Stimulated activated CD8-positive, alpha-beta memory T cell treated with anti-CD3 and anti-CD28 coated beads, Interleukin-7, amount 100 ng/mL, for 1 hour (primary cell): ENCODE data around the gene BTBD18.
A peak's percentile ranks its signal among the peaks of the same experiment; 100 is the strongest.

Experiments
- DNase-seq, 2 donors: peaks; one replicate each; pipeline ENCODE4 v3.0.0-alpha.2; 2020; ENCODE audit warnings: low read depth in 2 of 2

BTBD18 gene

DNA sequence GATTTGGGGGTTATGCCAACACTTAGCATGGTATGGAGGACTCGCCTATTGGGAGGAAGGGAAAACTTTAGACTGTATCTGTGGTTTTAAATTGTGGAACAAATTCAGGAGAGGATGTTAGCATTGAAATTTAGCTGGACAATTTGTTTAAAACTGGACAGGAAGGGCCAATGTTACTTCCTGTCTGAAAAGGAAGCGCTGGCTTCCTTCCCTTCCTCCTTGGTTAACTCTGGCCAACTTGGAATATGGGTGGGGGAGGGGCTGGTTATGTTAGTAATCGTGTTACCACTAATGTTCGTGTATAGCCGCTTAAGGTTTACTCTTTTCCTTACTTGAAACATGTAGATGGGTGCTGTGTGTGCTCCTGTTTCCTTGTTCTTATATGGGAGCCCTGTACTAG is 23.9 kb upstream of the BTBD18 start:
- DNase-seq, result no peak

DNA sequence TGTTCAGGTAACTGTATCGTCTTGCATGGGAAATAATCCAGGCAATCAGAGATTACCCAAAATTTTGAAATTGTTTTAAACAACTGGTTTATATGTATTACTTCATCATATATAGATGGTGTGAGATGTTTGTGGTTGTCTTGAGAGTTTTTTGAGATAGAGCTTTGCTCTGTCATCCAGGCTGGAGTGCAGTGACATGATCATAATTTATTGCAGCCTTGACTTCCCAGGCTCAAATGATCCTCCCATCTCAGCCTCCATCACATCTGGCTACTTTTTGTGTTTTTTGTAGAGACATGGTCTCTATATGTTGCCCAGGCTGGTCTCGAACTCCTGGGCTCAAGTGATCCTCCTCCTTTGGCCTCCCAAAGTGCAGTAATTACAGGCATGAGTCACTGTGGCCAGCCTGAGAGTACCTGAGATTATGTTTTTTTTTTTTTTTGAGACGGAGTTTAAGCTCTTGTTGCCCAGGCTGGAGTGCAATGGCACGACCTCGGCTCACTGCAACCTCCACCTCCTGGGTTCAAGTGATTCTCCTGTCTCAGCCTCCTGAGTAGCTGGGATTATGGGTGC is 21.5 kb upstream of the BTBD18 start:
- no peak for DNase-seq

DNA sequence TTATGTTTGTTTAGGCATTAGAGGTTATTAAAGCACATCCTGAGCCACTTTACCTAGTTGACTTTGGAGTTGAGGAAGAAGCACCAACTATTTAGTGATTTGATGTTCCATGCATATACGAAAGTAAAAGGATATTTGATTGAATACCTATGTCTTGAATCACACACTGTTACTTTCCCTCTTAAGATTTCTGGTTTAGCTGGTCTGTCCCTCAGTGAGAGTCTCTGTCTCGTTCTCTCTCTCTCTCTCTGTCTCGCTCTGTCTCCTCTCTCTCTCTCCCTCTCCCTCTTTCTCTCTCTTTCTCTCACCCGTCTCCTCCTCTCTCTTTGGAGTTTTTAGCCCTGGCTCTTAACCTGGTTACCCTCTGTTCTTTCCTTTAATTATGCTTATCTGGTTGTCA is 20.9 kb upstream of the BTBD18 start:
- no peak for DNase-seq

DNA sequence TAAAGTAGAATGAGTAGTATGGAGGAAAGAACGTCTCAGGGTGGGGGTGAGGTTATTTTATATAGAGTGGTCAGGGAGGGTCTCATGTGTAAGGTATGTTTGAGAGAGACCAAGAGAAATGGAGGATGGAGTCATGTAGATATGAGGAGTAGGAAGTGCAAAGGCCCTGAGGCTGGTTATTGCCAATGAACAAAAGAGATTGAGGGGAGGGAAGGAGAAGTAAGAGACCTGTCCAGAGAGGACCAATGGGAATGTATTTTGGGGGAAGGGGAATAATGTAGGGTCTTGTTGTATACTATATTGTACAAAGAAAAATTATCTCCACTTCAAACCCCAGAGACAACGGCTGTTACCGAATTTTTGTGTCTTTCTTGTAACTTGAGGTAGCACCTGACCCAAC is 19.7 kb upstream of the BTBD18 start:
- DNase-seq, result no peak

DNA sequence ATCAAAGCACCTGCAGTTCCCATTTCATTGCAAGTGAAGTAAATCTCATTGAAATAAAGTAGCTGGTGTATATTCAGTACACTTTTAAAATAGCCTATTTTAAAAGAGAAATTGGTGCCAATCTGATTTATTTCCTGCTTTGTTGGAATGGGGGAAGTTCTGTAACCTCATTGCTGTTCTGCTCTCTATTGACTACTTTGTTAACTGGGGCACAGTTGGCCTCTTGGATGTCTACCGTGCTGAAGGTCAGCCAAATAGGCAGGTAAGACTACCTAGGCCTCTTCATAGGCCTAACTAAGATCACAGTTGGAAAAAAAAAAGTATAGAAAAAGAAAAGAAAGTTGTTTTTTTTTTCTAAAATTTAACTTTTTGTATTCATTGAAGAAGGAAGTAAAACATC is 19.2 kb upstream of the BTBD18 start:
- no peak for DNase-seq

DNA sequence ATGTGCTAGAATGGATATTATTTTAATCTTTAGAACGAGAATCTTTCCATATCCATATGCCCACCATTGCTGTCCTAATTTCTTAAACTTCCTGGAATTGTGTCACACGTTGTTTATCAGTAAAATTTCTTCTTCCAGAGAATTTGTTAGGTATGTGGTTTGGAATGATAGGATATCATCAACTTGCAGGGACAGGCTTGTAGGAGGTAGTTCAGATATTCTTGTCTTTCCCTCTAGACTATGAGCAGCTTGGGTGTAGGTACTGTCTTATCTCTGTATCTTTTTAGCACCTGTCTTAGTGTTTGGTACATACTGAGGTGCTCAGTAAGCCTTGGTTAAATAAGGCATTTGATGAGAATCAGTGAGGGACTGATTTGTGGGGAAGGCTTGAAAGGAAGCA is 13.4 kb upstream of the BTBD18 start:
- no peak for DNase-seq

DNA sequence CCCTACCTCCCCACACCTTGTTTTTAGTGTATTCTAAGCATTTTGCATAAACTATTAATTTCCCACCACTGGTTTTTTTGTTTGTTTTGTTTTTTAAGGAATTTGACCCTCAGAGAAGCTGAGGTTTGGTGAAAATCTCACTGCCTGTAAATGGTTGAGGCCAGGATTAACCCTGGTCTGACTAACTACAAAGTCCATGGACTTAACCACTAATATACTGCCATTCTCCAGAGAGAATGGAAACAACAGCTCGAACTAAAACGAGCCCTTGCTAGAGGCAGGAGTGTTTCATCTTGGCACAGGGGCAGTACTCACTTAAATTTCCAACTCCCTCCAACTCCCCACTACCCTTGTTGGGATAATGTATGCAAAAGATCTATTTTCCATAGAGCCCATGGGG is 12.9 kb upstream of the BTBD18 start:
- DNase-seq, result no peak

DNA sequence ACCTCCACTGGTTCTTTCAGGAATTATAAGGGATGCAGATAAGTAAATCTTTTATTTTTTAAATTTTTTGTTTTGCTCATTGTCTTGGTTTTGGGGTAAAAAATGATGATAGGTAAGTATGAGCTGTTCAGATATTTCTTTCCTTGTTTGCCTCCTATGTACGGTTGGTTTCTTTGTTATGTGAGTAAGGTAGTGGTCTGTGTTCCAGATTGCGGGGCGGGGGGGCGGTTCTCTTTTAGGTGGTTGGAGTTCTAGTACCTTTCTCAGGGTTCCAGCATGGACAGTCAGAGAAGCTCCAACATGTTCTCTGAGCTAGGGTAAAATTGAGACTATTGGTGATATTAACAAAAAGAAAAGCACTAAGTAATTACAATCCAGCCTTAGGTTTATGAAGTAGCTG is 12.4 kb upstream of the BTBD18 start:
- no peak for DNase-seq

DNA sequence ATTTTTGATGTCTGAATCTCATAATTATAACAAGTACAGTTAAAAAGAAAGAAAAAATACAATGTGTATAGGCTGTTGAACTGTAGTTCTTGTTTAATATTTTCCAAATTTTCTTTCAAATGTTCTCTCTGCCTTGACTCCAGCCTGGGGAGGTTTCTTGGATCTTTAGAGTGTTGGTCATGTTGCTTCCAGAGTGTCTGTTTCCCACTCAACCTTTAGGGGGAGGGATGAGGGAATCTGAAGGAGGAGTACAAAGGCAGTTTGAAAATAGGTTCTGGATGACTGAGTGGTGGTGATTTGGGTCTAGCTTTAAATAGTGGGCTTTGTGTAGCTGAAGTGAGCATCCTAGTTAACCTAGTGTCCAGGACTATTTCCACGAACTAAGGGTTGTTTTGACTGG is 11.9 kb upstream of the BTBD18 start:
- no peak for DNase-seq

DNA sequence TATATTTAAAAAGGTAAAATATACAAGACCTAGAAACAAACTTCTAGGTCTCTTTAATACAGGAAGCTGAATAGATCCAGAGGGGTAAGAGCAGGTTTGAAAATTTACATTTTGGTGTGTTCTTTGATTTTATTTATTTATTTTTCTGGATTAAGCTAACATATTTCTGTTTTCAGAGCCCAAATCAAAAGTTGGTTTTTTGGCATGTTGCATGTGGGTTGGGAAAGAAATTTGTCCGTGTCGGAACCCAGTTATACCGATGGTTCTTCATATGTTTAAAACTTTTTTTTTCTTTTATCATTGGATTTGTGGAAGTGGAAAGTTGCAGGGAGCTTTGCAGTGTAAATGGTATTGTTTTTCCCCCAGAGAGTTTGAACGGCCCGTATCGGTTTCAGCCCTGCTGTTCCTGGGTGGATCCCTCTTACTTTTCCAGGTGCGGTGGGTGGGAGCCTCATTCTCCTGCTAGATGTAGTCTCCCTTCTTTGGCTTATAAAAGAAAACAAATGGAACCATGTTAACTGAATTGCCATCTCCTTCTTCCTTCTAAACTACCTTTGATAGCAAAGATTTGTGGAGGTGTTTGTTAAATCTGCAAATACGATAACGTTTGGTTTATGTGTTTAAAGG is 10.7 kb upstream of the BTBD18 start:
- DNase-seq, result no peak

DNA sequence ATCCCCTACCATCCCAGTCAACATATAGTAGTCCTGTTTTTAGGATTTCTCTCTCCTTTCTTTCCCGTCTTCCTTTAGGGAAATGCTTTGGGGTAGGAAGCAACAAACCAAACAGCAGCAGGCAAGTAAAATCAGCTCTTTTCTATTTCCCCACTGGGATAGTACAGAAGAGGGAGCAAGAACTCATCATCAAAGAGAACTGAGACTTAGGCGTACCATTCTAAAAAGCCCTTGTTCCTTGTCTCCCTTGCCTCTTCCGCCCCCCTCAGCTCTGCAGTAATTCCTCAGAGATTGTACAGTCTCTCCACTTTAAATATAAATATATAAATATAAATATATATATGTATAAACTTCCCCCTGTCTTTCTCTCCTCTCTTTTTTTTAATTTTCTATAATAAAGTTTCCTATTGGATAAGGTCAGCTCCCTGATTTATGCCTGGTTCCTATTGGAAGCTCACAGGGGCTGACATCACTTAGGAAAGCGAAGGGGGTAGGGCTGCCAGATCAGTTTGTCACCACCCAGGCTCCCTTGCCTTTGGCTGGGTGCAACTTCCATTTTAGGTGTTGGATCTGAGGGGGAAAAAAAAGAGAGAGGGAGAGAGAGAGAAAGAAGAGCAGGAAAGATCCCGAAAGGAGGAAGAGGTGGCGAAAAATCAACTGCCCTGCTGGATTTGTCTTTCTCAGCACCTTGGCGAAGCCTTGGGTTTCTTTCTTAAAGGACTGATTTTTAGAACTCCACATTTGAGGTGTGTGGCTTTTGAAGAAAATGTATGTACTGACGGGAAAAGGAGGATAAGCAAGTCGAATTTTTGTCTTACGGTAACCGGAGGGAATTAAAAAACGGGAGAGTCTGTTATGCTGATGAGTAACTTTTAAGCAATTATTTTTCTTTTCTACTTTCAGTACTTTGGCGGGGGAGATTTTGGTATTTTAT is 9.9 kb upstream of the BTBD18 start, which contains the start of gene CTNND1:
CTNND1 (plus strand) TSS at position 502 of the 934 bp plus-strand sequence. CDS start 29,677 bp downstream, outside the sequence.
- DNase-seq, result no peak

DNA sequence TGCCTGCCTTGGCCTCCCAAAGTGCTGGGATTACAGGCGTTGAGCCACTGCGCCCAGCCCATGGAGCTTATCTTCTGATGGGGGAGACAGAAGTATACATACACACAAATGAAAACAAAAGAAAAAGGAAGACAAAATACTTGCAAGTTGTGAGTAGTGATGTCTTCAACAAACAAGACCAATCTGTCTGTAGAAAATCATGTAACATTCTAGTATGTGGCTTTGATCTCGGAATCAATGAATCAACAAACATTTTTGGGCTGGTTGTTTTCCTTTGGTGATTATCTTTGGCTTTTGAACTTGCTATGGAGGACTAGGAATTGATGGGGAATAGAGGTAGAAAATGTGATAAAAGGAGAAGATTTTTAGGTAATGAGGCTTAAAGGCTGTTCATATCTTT is 6.6 kb upstream of the BTBD18 start:
- DNase-seq, result no peak

DNA sequence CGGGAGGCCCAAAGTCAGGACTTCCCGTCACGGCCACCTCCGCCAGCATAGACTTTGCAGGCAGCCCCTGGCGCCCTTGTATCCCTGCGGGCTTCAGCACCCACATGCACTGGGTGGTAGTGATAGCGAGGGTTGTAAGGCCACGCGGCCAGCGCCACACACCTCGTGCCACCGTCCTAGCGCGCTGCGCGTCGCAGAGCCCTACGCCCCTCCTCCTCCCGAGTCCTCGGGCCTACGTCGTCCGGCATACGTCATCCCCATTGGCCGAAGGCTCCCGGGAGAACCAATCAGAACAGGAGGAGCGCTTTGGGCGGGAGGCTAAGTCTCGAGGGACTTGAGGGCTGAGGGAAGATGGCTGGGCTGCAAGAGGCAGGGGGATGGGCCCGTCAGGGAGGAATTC is 1.3 kb upstream of the BTBD18 start:
- no peak for DNase-seq

DNA sequence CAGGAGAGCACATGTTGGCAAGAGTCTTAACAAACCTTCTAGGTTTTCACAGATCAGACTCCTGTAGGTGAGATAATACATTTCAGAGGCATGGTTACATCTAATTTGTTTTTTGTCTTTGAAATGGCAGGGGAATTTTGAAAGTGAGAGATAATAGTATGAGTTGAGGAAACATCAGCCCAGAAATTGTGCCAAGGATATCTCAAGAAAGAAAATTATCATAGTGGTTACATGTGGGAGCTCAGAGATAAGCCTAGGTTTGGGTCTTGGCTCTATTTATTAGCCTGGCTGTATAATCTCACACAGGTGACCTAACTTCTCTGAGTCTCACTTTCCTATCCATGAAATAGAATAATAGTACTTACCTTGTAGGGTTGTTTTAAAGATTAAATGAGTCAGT is 443 bp downstream of the BTBD18 start:
- DNase-seq, result no peak

DNA sequence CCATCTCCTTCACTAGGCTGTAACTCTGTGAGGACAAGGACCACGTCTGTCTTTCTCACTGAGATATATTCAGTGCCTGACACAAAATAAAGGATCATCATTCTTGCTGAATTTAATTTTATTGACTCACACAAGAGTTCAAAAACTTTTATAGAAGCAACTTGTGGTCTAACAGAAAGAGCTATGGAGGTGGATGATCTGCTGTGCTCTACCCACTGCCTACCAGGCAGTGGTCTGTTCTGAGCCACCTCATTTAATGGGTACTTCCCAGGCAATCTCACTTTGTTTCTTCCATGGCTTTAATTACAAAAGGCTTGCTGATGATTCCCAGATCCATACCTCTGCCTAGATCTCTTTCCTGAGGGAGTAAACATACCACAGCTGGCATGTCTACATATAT is 4.7 kb downstream of the BTBD18 start:
- DNase-seq, result no peak

DNA sequence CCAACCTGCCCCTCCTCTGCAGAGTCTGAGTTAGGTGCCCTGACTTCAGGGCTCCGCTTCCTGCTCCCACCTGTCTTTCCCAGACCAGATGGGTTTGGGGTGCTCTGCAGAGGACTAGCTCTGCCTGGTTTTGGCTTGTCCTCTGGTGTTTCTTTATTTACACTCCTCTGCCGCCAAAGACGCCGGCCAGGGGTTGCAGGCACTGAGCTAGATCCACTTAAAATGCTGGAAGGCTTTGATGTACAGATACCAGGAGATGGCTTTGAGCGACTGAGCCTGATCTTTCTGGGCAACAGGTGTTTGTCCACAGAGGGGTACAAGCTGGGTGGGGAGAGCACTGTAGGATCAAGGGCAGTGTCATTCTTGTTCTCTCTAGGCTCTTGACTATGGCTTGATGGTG is 6.4 kb downstream of the BTBD18 start:
- no peak for DNase-seq

DNA sequence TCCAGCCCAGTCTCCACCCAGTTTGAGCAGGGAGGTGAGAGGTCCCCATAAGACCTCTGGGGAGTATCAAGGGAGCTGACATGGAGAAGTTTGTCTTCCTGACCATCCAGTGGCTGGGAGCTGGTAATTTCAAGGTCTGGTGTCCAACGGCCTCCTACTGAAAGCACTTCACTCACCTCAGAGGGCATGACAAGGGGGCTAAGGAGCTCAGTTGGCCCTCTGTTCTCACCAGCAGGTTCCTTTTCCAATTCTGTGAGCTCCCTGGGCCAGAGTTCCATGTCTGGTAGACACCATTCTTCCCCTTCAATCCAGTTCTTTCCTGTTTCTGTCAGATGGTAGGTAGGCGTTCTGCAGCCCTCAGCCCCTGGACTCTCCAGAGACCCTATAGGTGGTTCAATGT is 7.3 kb downstream of the BTBD18 start:
- no peak for DNase-seq

DNA sequence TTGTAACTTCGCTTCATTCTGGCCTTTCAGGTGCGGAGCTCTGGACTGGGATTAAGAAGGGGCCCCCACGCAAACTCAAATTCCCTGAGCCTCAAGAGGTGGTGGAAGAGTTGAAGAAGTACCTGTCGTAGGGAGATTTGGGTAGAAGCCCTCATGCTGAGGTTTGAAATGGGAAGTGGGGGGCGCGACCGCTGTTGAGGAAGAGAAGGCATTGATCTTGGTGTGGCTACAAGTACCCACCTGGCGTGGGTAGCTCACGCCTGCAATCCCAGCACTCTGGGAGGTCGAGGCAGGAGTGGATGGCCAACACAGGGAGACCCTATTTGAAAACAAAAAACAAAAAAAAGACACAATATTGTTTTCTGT is 9.5 kb downstream of the BTBD18 start:
- no peak for DNase-seq

DNA sequence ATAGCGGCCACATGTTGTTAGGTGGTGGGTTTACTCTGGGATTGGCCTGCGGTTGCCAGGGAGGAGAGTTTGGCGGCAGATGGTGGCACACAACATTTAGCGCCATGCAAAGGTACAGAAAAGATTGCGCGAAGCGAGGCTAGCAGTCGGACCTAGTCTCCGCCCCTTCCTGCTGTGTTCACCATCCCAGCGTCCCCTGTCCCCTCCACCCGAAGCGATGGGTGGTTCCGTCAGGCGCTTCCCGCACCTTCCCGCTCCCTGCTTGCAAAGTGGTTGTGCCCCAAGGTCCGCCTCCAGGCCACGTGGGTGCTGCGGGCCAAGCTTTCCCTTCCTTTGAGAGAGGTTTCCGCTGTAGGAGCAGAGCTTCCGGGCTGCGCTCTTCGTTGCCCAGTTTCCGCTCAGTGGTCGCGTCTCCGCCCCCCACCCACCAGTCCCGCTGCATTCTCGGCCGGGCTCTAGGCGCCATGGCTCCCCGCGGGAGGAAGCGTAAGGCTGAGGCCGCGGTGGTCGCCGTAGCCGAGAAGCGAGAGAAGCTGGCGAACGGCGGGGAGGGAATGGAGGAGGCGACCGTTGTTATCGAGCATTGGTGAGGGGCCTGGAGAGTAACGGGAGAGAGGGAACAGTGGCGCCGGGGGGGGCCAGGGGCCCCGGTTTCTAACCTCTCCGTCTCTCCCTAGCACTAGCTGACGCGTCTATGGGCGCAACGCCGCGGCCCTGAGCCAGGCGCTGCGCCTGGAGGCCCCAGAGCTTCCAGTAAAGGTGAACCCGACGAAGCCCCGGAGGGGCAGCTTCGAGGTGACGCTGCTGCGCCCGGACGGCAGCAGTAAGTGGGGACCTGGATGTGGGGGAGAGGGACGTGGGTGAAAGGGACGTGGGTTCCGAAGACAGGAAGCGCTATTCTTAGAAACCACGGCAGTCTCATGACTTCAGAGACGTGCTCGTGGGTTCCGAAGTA is 10.2 kb downstream of the BTBD18 start, which contains the start of gene SELENOH:
SELENOH (plus strand) TSS at position 360 of the 955 bp plus-strand sequence; CDS start at position 465, 105 bp downstream.
- peak; percentile 76 to 77 for DNase-seq

DNA sequence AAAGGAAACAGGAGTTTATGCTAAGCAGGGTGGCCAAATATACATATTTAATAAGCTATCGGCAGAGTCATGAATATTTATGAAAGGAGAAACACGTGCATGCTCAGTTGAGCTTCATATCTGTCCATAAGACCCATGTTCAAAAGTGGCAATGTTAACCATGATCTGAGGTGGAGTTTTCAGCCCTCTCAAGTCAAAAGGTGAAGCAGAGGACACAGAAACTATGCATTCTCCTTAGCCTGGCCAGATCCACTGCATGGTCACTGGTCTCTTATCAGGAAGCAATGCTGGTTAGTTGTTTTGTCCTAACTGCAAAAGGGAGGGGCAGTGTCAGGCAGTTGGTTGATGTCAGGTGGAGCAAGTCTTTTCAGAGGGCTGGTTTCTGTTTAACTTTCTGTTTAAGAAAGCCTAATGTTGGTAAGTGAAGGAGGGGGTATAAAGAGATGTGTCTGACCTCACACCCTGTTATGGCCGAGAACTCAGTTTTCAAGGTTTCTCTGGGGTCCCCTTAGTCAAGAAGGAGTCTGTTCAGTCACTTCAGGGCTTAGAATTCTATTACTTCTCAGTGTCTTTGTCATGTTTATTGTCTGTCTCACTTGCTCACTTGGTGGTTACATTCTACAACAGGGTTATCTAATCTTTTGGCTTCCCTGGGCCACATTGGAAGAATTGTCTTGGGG is 15.9 kb downstream of the BTBD18 start:
- DNase-seq, result no peak

DNA sequence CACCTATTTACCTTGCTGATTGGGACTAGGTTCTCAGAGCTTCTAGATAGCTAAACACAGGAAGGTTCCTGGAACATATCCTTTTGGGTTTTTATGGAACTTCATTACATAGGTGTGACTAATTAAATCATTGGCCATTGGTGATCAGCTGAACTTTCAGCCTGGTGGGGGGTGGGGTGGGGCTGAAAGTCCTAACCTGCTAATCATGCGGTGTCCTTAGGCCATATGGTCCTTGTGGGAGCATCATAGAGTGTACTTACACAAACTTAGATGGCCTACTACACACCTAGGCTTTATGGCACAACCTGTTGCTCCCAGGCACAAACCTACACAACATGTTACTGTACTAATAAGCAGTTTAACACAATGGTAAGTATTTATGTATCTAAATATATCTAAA is 19.0 kb downstream of the BTBD18 start:
- DNase-seq, result no peak
